ENCODE results near the gene STXBP5L.
"Not testable (repeated sequence)": the region's sequence is repeated elsewhere in the genome, so short reads cannot be mapped to it uniquely, and the experiment has no call there.

Gene STXBP5L

GRCh38 chr3:121063628-121064027, 155.6 kb downstream of the STXBP5L start:
- no peak for DNase-seq

GRCh38 chr3:121064121-121064520, 156.1 kb downstream of the STXBP5L start:
- no peak for DNase-seq

GRCh38 chr3:121072133-121072532, 164.1 kb downstream of the STXBP5L start:
- no peak for DNase-seq

GRCh38 chr3:121073011-121073410, 165.0 kb downstream of the STXBP5L start:
- no peak for DNase-seq

- DNase-seq, result no peak
Measured at GRCh38 chr3:121075191-121075590, 167.2 kb downstream of the STXBP5L start.

GRCh38 chr3:121078378-121079101, 170.5 kb downstream of the STXBP5L start:
- DNase-seq, result not testable (repeated sequence)

- DNase-seq, result no peak
Measured at GRCh38 chr3:121096953-121097352, 188.9 kb downstream of the STXBP5L start.

- DNase-seq, result not testable (repeated sequence)
Measured at GRCh38 chr3:121111086-121111485, 203.1 kb downstream of the STXBP5L start.

- no peak for DNase-seq
Measured at GRCh38 chr3:121111914-121112612, 204.1 kb downstream of the STXBP5L start.

GRCh38 chr3:121126033-121126706, 218.2 kb downstream of the STXBP5L start:
- DNase-seq, result no peak

- no peak for DNase-seq
Measured at GRCh38 chr3:121126707-121127035, 218.7 kb downstream of the STXBP5L start.

- no peak for DNase-seq
Measured at GRCh38 chr3:121152573-121152972, 244.6 kb downstream of the STXBP5L start.

- no peak for DNase-seq
Measured at GRCh38 chr3:121153851-121154250, 245.8 kb downstream of the STXBP5L start.

GRCh38 chr3:121155028-121155427, 247.0 kb downstream of the STXBP5L start:
- no peak for DNase-seq

GRCh38 chr3:121165397-121165837, 257.4 kb downstream of the STXBP5L start:
- no peak for DNase-seq

GRCh38 chr3:121167374-121168139, 259.6 kb downstream of the STXBP5L start:
- no peak for DNase-seq

GRCh38 chr3:121175083-121175482, 267.1 kb downstream of the STXBP5L start:
- DNase-seq, result no peak

- not testable (repeated sequence) for DNase-seq
Measured at GRCh38 chr3:121190626-121191025, 282.6 kb downstream of the STXBP5L start.

- DNase-seq, result no peak
Measured at GRCh38 chr3:121202573-121202972, 294.6 kb downstream of the STXBP5L start.

- DNase-seq, result no peak
Measured at GRCh38 chr3:121223116-121223515, 315.1 kb downstream of the STXBP5L start.

GRCh38 chr3:121228971-121229370, 321.0 kb downstream of the STXBP5L start:
- DNase-seq, result no peak

- not testable (repeated sequence) for DNase-seq
Measured at GRCh38 chr3:121230194-121230593, 322.2 kb downstream of the STXBP5L start.

- DNase-seq, result no peak
Measured at GRCh38 chr3:121231872-121232271, 323.9 kb downstream of the STXBP5L start.
